DMS53 treated with DMSO at 0.1 percent for 48 hours (cell line): ENCODE data around the gene ABHD4.

Experiments
- DNase-seq: peaks from one replicate; lab custom pipeline; 2025; ENCODE audit not compliant: unreplicated experiment; lab: John Stamatoyannopoulos, UW

ABHD4 gene

DNA sequence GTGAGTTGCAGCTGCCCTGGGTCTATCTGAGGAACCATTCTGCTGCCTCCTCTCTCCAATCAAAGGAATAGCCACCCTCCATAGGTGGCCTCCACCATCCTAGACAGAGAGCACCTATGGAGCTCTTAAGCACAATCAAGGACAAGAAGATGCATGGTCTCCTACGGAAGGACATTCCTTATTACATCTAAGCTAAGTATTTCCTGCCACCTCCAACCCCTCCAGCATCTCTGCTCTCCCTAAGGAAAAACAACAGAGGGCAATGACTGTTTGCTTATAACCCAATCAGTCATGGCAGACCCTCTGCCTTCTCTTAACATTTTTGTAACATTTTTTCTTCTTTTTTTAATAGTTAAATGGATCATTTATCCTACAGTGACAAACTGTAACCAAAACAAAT lies 60.8 kb downstream of the ABHD4 start:
- DNase-seq = no peak

- no peak for DNase-seq
Measured at GRCh38 chr14:22660654-22661053, 62.6 kb downstream of the ABHD4 start.
